Mesenchymal stem cell (in vitro differentiated cells and primary cell): Measurements from ENCODE around the gene SCD5.

Experiments used
- DNase-seq: peaks from one replicate; pipeline ENCODE4 v3.0.0-alpha.2; 2013
- H2AFZ ChIP-seq: one replicate; pipeline ENCODE4 v1.6.1; 2013; ENCODE audit warnings: low read depth, mild to moderate bottlenecking, control low read depth, inconsistent platforms, low read length, moderate library complexity
- H2AK5ac ChIP-seq: 2 replicates; pipeline ENCODE4 v1.6.1; 2013; ENCODE audit warnings: low read length, moderate library complexity, mild to moderate bottlenecking, inconsistent platforms; ENCODE audit not compliant: severe bottlenecking
- H2BK120ac ChIP-seq: one replicate; pipeline ENCODE4 v1.6.1; 2013; ENCODE audit warnings: low read depth, mild to moderate bottlenecking, inconsistent platforms, low read length, moderate library complexity
- H2BK12ac ChIP-seq, 2 experiments: one replicate each; pipeline ENCODE4 v1.6.1; 2013; ENCODE audit warnings: inconsistent platforms in 2 of 2, low read length in 2 of 2, mild to moderate bottlenecking in 2 of 2, moderate library complexity in 2 of 2, control low read depth in 1 of 2
- H2BK15ac ChIP-seq: one replicate; pipeline ENCODE4 v1.6.1; 2013; ENCODE audit warnings: mild to moderate bottlenecking, low read depth, inconsistent platforms; ENCODE audit not compliant: poor library complexity, severe bottlenecking
- H2BK5ac ChIP-seq: 2 replicates; pipeline ENCODE4 v1.6.1; 2013; ENCODE audit warnings: low read depth, mild to moderate bottlenecking, low read length, control low read depth, inconsistent platforms; ENCODE audit not compliant: poor library complexity, severe bottlenecking
- H3K14ac ChIP-seq, 2 experiments: one replicate each; pipeline ENCODE4 v1.6.1; 2013; ENCODE audit warnings: inconsistent platforms in 2 of 2, low read length in 2 of 2, control low read depth in 1 of 2, mild to moderate bottlenecking in 1 of 2, moderate library complexity in 1 of 2
- H3K18ac ChIP-seq, 2 experiments: one replicate each; pipeline ENCODE4 v1.6.1; 2013; ENCODE audit warnings: inconsistent platforms in 2 of 2, low read length in 2 of 2, control low read depth in 1 of 2, low read depth in 1 of 2, mild to moderate bottlenecking in 1 of 2
- H3K23ac ChIP-seq, 2 experiments: one replicate each; pipeline ENCODE4 v1.6.1; 2013; ENCODE audit warnings: inconsistent platforms in 2 of 2, low read length in 2 of 2, mild to moderate bottlenecking in 2 of 2, moderate library complexity in 2 of 2, control low read depth in 1 of 2
- H3K27ac ChIP-seq: 2 replicates; pipeline ENCODE4 v1.5.1; 2013; ENCODE audit warnings: mild to moderate bottlenecking, moderate library complexity, low read length, control low read depth, inconsistent platforms; ENCODE audit not compliant: poor library complexity, severe bottlenecking
- H3K27me3 ChIP-seq, 2 experiments: 2 replicates each; pipeline versions ENCODE4 v1.6.1 to v1.7.0; 2013; ENCODE audit warnings: low read length in 2 of 2, mild to moderate bottlenecking in 2 of 2, moderate library complexity in 2 of 2, control low read depth in 1 of 2, inconsistent platforms in 1 of 2; ENCODE audit not compliant: control insufficient read depth in 1 of 2, insufficient read depth in 1 of 2
- H3K36me3 ChIP-seq, 2 experiments: 2 replicates each; pipeline versions ENCODE4 v1.6.1 to v1.7.0; 2013; ENCODE audit warnings: low read length in 2 of 2, control low read depth in 1 of 2, inconsistent platforms in 1 of 2, low read depth in 1 of 2, mild to moderate bottlenecking in 1 of 2; ENCODE audit not compliant: insufficient read depth in 2 of 2, control insufficient read depth in 1 of 2
- H3K4ac ChIP-seq, 2 experiments: one replicate each; pipeline ENCODE4 v1.6.1; 2013; ENCODE audit warnings: inconsistent platforms in 2 of 2, low read length in 2 of 2, mild to moderate bottlenecking in 2 of 2, moderate library complexity in 2 of 2, control low read depth in 1 of 2, low read depth in 1 of 2
- H3K4me1 ChIP-seq: 2 replicates; pipeline ENCODE4 v1.6.1; 2013; ENCODE audit warnings: low read depth, low read length, control low read depth; ENCODE audit not compliant: control insufficient read depth, insufficient read depth
- H3K4me2 ChIP-seq: 2 replicates; pipeline ENCODE4 v1.6.1; 2013; ENCODE audit warnings: low read length, mild to moderate bottlenecking, inconsistent platforms; ENCODE audit not compliant: poor library complexity, severe bottlenecking
- H3K4me3 ChIP-seq, 2 experiments: 2 replicates each; pipeline versions ENCODE4 v1.5.1 to v1.7.0; 2013; ENCODE audit warnings: low read length in 2 of 2, mild to moderate bottlenecking in 2 of 2, control low read depth in 1 of 2, low read depth in 1 of 2; ENCODE audit not compliant: insufficient read depth in 1 of 2
- H3K79me1 ChIP-seq: replicated peaks from 2 replicates; pipeline ENCODE4 v1.6.1; 2013; ENCODE audit warnings: mild to moderate bottlenecking, control low read depth, low read length, inconsistent platforms; ENCODE audit not compliant: poor library complexity, severe bottlenecking
- H3K9ac ChIP-seq: 2 replicates; pipeline ENCODE4 v1.7.0; 2013; ENCODE audit warnings: mild to moderate bottlenecking, low read length, moderate library complexity
- H3K9me3 ChIP-seq: 2 replicates; pipeline ENCODE4 v1.7.0; 2013; ENCODE audit warnings: mild to moderate bottlenecking, low read length; ENCODE audit not compliant: control insufficient read depth
- H4K8ac ChIP-seq: one replicate; pipeline ENCODE4 v1.6.1; 2013; ENCODE audit warnings: inconsistent platforms, mild to moderate bottlenecking, low read length, moderate library complexity
- H4K91ac ChIP-seq: one replicate; pipeline ENCODE4 v1.6.1; 2013; ENCODE audit warnings: mild to moderate bottlenecking, low read length, inconsistent platforms
- WGBS: methylation state at CpG from one replicate; pipeline ENCODE4 v1.1.7; 2013; ENCODE audit warnings: mixed read lengths; 5-methylcytosine and 5-hydroxymethylcytosine counted together

The SCD5 gene

DNA sequence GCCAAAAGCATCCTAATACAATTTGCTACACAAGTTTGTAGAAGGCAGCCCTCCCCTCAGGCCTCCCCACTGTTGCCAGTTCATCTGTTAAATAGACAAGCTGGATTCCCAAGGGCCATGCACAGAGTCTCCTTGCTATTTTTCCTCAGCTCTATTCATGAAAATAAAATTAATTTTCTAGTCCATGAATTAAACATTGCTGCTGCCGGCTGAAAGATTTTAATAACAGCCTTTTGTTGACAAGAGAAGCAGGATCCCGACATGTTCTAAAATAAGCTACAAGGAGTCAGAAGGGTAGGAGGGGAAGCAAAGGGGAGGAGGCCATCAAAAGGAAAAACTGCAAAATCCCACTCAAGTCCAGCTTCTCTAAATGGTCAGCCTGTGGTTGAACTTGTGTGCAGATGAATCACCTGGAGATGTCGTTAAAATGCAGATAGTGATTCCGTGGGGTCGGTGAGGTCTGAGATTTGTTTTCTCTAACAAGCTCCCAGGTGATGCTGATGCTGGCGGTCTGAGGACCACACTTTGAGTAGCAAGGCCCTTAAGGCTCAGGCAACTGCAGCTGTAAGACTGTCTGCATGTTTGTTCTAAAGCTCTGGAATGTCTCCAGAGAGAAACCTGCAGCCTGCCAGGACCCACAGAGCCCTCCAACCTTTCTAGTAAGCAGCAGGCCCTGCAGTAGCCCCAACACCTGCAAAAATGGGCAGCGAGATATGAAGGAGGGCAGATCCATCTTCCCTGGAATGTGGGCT, 9.4 kb downstream of the SCD5 start:
- no peak overlapping the region for H4K8ac ChIP-seq
- H2BK12ac ChIP-seq, result no peak overlapping the region
- no peak overlapping the region for H3K4me2 ChIP-seq
- WGBS, result 57% methylated on average over 6 of the region's 7 CpGs
- H3K4me3 ChIP-seq, result no peak overlapping the region
- H3K14ac ChIP-seq, result no peak overlapping the region
- no peak overlapping the region for H2BK120ac ChIP-seq
- peaks cover 11% of the 10 kb centered on the region for H3K4me1 ChIP-seq
- H3K9ac ChIP-seq, result no peak overlapping the region
- peaks cover 30% of the 10 kb centered on the region for H3K79me1 ChIP-seq
- H3K4ac ChIP-seq, result no peak overlapping the region
- no peak overlapping the region for H3K23ac ChIP-seq
- no peak for DNase-seq
- no peak overlapping the region for H4K91ac ChIP-seq
- H2BK5ac ChIP-seq, result no peak overlapping the region
- no peak overlapping the region for H3K18ac ChIP-seq
- no peaks in the 10 kb centered on the region for H3K27me3 ChIP-seq
- no peaks in the 10 kb centered on the region for H3K9me3 ChIP-seq
- H2BK15ac ChIP-seq, result no peak overlapping the region
- H3K27ac ChIP-seq, result no peak overlapping the region
- peaks cover 0 to 3% of the 10 kb centered on the region in 2 experiments for H3K36me3 ChIP-seq
- no peak overlapping the region for H2AFZ ChIP-seq
- H2AK5ac ChIP-seq, result no peak overlapping the region

- no peak overlapping the region for H2BK15ac ChIP-seq
- peaks cover 32% of the 10 kb centered on the region for H3K79me1 ChIP-seq
- no peak overlapping the region for H3K4me3 ChIP-seq
- H3K9ac ChIP-seq, result no peak overlapping the region
- WGBS, result 89% methylated on average over 4 of the region's 4 CpGs
- no peak overlapping the region for H4K8ac ChIP-seq
- no peak overlapping the region for H3K4me2 ChIP-seq
- H2AFZ ChIP-seq, result no peak overlapping the region
- H3K4me1 ChIP-seq, result peaks cover 12% of the 10 kb centered on the region
- no peak overlapping the region for H3K18ac ChIP-seq
- H4K91ac ChIP-seq, result no peak overlapping the region
- no peak overlapping the region for H2BK120ac ChIP-seq
- no peaks in the 10 kb centered on the region for H3K27me3 ChIP-seq
- peak overlapping the region in 1 of 2 experiments; percentile 56 for H3K23ac ChIP-seq
- no peaks in the 10 kb centered on the region for H3K9me3 ChIP-seq
- no peak overlapping the region for H2AK5ac ChIP-seq
- H2BK5ac ChIP-seq, result no peak overlapping the region
- no peak overlapping the region for H2BK12ac ChIP-seq
- H3K4ac ChIP-seq, result no peak overlapping the region
- no peak overlapping the region for H3K27ac ChIP-seq
- DNase-seq, result no peak
- H3K36me3 ChIP-seq, result peaks cover 0 to 3% of the 10 kb centered on the region in 2 experiments
- H3K14ac ChIP-seq, result peak overlapping the region in 1 of 2 experiments; percentile 42
Observed at GRCh38 chr4:82787342-82787741, 11.3 kb downstream of the SCD5 start.

DNA sequence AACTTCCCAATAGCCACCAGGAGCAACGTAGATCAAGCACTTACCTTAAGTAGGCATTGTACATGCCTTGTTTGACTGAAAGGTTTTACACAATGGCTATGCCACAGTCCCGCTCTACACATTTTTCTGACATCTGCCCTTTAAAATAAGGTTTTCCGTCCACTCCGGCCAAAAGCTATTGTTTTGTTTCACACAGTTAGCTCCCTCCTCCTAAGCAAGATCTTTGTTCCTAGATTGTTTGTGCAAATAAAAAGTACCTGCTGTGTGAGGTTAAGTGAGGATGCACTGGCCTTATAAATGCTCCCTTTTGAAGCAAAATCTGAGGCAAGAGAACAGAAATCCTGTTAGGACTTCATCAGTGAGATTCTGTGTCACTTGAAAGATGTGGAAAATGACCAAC, 11.8 kb downstream of the SCD5 start:
- peaks cover 12% of the 10 kb centered on the region for H3K4me1 ChIP-seq
- H2AK5ac ChIP-seq, result no peak overlapping the region
- H2BK12ac ChIP-seq, result no peak overlapping the region
- no peak overlapping the region for H3K18ac ChIP-seq
- H3K27ac ChIP-seq, result no peak overlapping the region
- H4K8ac ChIP-seq, result no peak overlapping the region
- no peak overlapping the region for H3K4me3 ChIP-seq
- H3K9ac ChIP-seq, result no peak overlapping the region
- no peaks in the 10 kb centered on the region for H3K9me3 ChIP-seq
- no peak overlapping the region for H4K91ac ChIP-seq
- H3K79me1 ChIP-seq, result peaks cover 34% of the 10 kb centered on the region
- WGBS, result 89% methylated on average over 2 of the region's 4 CpGs
- H3K23ac ChIP-seq, result no peak overlapping the region
- no peak overlapping the region for H2BK15ac ChIP-seq
- H2BK5ac ChIP-seq, result no peak overlapping the region
- H2BK120ac ChIP-seq, result no peak overlapping the region
- no peak overlapping the region for H3K4me2 ChIP-seq
- no peak for DNase-seq
- peaks cover 0 to 3% of the 10 kb centered on the region in 2 experiments for H3K36me3 ChIP-seq
- no peak overlapping the region for H2AFZ ChIP-seq
- no peaks in the 10 kb centered on the region for H3K27me3 ChIP-seq
- H3K14ac ChIP-seq, result no peak overlapping the region
- no peak overlapping the region for H3K4ac ChIP-seq

- Histone ChIP-seq H2BK120ac (no peak overlapping the region), H2BK15ac (no peak overlapping the region), H2BK12ac (no peak overlapping the region), H3K23ac (no peak overlapping the region), H3K14ac (no peak overlapping the region), H3K4ac (no peak overlapping the region), H4K8ac (no peak overlapping the region), H3K9me3 (no peaks in the 10 kb centered on the region), H3K36me3 (peaks cover 0 to 3% of the 10 kb centered on the region in 2 experiments), H4K91ac (no peak overlapping the region), H3K4me1 (peaks cover 17% of the 10 kb centered on the region), H3K27ac (peak overlapping the region; percentile 48), H3K4me3 (peak overlapping the region in 1 of 2 experiments; percentile 42), H3K79me1 (peaks cover 36% of the 10 kb centered on the region), H3K27me3 (no peaks in the 10 kb centered on the region), H2AFZ (no peak overlapping the region), H3K4me2 (peak overlapping the region; percentile 46), H3K18ac (no peak overlapping the region), H2BK5ac (no peak overlapping the region), H3K9ac (peak overlapping the region; percentile 61), H2AK5ac (no peak overlapping the region)
- DNase-seq, result peak; percentile 60
- 6% methylated on average over 1 of the region's 5 CpGs for WGBS
Observed at GRCh38 chr4:82785611-82786400, 12.8 kb downstream of the SCD5 start.
